Measurements from ENCODE around the gene ADAMTS2. TPM values are rescaled to one million over a fixed set of nuclear protein-coding genes. Genes with fewer than 3 reads are reported as not detected.

ADAMTS2 gene
- total RNA-seq, 2 experiments from 2014 or later = not detected

GRCh38 chr5:179255527-179256327, 89.5 kb downstream of the ADAMTS2 start:
- peaks cover 2% of the 10 kb centered on the region for H3K27me3 Mint-ChIP-seq (ENCODE audit: low read depth)
- H3K4me3 Mint-ChIP-seq = no peak overlapping the region
- H3K9me3 Mint-ChIP-seq (ENCODE audit: insufficient read depth) = no peaks in the 10 kb centered on the region
- no peak overlapping the region for H3K27ac Mint-ChIP-seq
- no peaks in the 10 kb centered on the region for H3K36me3 Mint-ChIP-seq (ENCODE audit: low read depth)
- no peaks in the 10 kb centered on the region for H3K4me1 Mint-ChIP-seq (ENCODE audit: low read depth)
- ChIA-PET CTCF (no interaction called here), POLR2A (no interaction called here)
- no peak for ATAC-seq
- DNase-seq = no peak

GRCh38 chr5:179254638-179255271, 90.5 kb downstream of the ADAMTS2 start:
- CTCF ChIA-PET = no interaction called here
- POLR2A ChIA-PET = no interaction called here
- no peak overlapping the region for H3K4me3 Mint-ChIP-seq

DNA sequence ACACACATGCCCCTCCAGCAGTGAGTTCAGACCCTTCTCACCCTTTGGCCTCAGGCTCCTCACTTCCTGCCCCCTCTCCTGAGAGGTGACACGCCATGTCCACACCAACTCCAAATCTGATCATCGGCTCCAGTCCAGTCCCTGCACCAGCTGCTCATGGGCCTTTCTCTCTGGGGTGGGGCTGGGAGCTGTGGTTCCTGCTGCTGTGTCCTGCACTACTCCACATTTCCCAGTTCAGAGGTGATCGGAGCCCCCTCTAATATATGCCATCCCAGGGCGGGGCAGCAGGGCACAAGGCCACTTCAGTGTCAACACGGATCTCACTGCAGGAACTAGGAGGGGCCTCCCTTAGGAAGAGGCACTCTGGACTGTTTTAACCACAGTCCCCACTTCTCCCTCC, 91.5 kb downstream of the ADAMTS2 start:
- peaks cover 4% of the 10 kb centered on the region for H3K27me3 Mint-ChIP-seq (ENCODE audit: low read depth)
- H3K4me1 Mint-ChIP-seq (ENCODE audit: low read depth) = no peaks in the 10 kb centered on the region
- no peaks in the 10 kb centered on the region for H3K9me3 Mint-ChIP-seq (ENCODE audit: insufficient read depth)
- DNase-seq (no peak), ATAC-seq (no peak)
- H3K4me3 Mint-ChIP-seq = no peak overlapping the region
- ChIA-PET CTCF (no interaction called here), POLR2A (no interaction called here)
- H3K36me3 Mint-ChIP-seq (ENCODE audit: low read depth) = no peaks in the 10 kb centered on the region
- no peak overlapping the region for H3K27ac Mint-ChIP-seq

More at GRCh38 chr5:179254638-179255271, 90.5 kb downstream of the ADAMTS2 start:
- H3K4me1 Mint-ChIP-seq (ENCODE audit: low read depth) = no peaks in the 10 kb centered on the region
- H3K9me3 Mint-ChIP-seq (ENCODE audit: insufficient read depth) = no peaks in the 10 kb centered on the region
- H3K36me3 Mint-ChIP-seq (ENCODE audit: low read depth) = no peaks in the 10 kb centered on the region
- ATAC-seq (no peak), DNase-seq (no peak)
- peaks cover 2% of the 10 kb centered on the region for H3K27me3 Mint-ChIP-seq (ENCODE audit: low read depth)
- no peak overlapping the region for H3K27ac Mint-ChIP-seq

DNA sequence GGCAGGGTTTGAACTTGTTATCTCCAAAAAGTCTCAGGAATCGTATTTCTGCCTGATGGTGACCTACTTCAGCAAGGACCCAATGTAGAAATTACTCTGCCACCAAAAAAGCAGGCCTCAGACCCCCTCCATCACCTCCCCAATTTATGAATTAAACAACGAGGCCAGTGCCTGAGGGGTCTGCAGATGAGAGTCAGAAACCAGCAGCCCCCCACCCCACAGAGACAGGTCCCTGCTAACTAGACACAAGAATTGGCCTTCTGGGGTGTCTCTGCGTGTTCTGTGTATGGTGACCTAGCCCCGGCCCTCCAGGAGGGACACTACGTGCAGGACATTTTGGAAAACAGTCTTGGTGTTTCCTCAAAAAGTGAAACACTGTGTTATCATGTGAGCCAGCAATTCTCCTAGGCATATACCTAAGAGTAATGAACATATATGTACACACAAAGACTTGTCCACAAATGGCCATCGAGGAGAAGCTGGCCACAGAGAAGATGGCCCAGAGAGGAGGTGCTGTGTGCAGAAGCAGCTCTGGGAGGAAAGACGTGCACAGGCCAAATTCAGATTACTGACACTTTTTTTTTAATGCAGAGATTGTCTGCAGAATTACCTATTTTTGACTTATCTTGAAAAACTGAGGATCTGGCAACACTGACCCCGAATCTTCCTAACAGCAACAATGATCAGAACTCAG, 93.8 kb downstream of the ADAMTS2 start:
- Mint-ChIP-seq H3K27ac (no peak overlapping the region), H3K9me3 (ENCODE audit: insufficient read depth) (peaks cover 6% of the 10 kb centered on the region), H3K27me3 (ENCODE audit: low read depth) (peaks cover 15% of the 10 kb centered on the region), H3K36me3 (ENCODE audit: low read depth) (no peaks in the 10 kb centered on the region), H3K4me1 (ENCODE audit: low read depth) (no peaks in the 10 kb centered on the region), H3K4me3 (no peak overlapping the region)
- ChIA-PET POLR2A (no interaction called here), CTCF (no interaction called here)
- no peak for DNase-seq
- no peak for ATAC-seq

DNA sequence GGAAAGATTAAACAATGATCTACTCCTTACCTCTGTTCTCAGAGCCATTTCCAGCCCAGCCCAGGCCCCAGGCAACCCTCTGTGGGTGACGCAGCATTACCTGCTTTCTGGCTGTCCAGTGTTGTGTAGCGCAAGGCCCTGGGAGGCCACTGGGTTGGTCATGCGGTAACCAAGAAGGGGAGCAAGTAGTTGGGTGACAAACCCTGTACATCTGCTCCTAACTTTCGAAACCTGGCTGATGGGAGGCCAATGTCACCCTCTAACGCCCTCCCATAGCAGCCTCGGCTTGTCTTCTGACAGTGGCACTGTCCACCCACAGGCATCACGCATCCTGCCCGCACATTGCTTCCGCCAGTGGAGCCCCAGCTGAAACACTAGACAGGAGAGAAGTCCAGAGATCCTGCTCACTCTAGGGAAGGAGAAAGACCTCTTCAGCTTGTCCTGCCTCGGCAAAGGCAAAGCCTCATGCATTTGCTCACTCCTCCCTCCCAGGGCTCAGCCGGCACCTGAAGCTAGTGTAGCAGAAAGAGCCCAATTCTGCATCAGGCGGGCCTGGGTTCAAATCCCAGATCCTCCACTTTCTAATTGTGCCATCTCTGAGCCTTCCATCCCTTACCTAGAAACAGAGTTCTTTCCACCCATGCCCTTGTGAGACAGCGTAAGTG, 94.6 kb downstream of the ADAMTS2 start:
- Mint-ChIP-seq H3K27me3 (ENCODE audit: low read depth) (peaks cover 15% of the 10 kb centered on the region), H3K27ac (no peak overlapping the region), H3K4me1 (ENCODE audit: low read depth) (no peaks in the 10 kb centered on the region), H3K9me3 (ENCODE audit: insufficient read depth) (peaks cover 6% of the 10 kb centered on the region), H3K36me3 (ENCODE audit: low read depth) (no peaks in the 10 kb centered on the region), H3K4me3 (no peak overlapping the region)
- ATAC-seq (no peak), DNase-seq (no peak)
- ChIA-PET CTCF (no interaction called here), POLR2A (no interaction called here)

DNA sequence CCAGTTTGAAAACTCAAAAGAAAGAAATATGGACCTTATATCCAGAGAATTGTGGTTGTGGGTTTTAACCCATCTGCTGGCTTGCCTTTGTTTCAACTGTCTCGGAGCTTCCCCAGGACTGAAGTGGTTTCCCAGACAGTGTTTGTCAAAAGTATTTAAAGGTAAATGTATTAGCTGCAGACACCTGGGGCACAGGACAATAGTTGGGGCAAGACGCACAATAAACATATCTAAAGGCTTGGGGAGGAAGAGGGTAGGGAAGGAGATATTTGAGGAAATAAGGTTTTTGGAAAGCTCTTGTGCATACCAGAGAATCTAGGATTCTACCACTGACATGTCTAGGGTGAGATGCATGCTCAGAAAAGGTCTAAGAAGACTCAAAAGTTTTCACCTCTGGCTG, 99.0 kb downstream of the ADAMTS2 start:
- DNase-seq = no peak
- Mint-ChIP-seq H3K4me3 (no peak overlapping the region), H3K27ac (no peak overlapping the region), H3K4me1 (ENCODE audit: low read depth) (no peaks in the 10 kb centered on the region), H3K27me3 (ENCODE audit: low read depth) (peaks cover 13% of the 10 kb centered on the region), H3K9me3 (ENCODE audit: insufficient read depth) (peaks cover 6% of the 10 kb centered on the region), H3K36me3 (ENCODE audit: low read depth) (no peaks in the 10 kb centered on the region)
- ATAC-seq = no peak
- ChIA-PET CTCF (no interaction called here), POLR2A (no interaction called here)

DNA sequence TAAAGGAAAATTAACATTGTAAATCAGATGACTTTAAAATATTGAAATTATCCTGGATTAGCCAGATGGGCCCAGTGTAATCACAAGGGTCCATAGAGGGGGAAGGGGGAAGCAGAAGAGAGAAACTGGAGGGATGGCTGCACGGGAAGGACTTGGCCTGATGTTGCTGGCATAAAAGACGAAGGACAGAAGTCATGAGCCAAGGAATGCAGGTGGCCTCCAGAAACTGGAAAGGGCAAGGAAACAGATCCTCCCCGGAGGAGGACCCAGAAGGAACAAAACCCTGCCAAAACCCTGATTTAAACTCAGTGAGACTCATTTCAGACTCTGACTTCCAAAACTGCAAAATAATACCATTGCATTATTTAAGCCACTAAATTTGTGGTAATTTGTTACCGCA, 100.2 kb downstream of the ADAMTS2 start:
- DNase-seq (no peak), ATAC-seq (no peak)
- Mint-ChIP-seq H3K27me3 (ENCODE audit: low read depth) (peaks cover 13% of the 10 kb centered on the region), H3K36me3 (ENCODE audit: low read depth) (no peaks in the 10 kb centered on the region), H3K4me1 (ENCODE audit: low read depth) (no peaks in the 10 kb centered on the region), H3K27ac (no peak overlapping the region), H3K9me3 (ENCODE audit: insufficient read depth) (peaks cover 6% of the 10 kb centered on the region), H3K4me3 (no peak overlapping the region)
- POLR2A ChIA-PET = no interaction called here
- CTCF ChIA-PET = no interaction called here

DNA sequence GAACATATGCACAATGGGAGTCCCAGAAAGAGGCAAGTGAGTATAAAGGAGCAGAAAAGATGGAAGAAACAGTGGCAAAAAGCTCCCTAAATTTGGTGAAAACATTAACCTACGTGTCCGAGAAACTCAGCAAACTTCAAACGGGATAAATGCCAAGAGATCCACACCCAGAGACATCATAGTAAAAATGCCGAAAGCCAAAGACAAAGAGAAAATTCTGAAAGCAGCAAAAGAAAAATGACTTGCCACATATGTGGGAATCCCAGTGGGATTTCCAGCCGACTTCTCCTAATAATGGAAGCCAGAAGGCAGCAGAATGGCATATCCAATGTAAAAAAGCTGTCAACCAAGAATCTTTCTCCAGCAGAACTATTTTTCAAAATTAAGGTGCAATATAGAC, 101.2 kb downstream of the ADAMTS2 start:
- no peak for DNase-seq
- no peaks in the 10 kb centered on the region for H3K4me1 Mint-ChIP-seq (ENCODE audit: low read depth)

DNA sequence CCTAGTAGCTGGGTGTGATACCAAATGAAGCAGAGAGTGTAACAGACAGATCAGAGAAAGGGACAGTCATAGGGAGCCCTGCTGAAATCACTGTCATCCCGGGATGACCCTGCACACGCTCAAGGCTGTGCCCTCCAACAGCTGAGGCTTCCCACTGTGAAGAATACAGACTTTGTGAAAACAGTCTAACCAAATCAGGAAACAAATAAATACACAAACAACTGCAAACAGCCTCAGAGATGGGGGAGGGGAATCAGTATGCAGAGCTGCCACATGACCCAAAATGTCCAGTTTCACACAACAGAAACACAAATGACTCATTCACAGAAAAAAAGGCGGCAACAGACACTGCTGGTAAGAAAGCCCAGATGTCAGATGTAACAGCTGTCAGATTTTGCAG, 101.9 kb downstream of the ADAMTS2 start:
- peaks cover 7% of the 10 kb centered on the region for H3K27me3 Mint-ChIP-seq (ENCODE audit: low read depth)
- H3K4me3 Mint-ChIP-seq = no peak overlapping the region
- CTCF ChIA-PET = no interaction called here
- DNase-seq (no peak), ATAC-seq (no peak)
- POLR2A ChIA-PET = no interaction called here
- no peaks in the 10 kb centered on the region for H3K36me3 Mint-ChIP-seq (ENCODE audit: low read depth)
- no peak overlapping the region for H3K27ac Mint-ChIP-seq
- no peaks in the 10 kb centered on the region for H3K4me1 Mint-ChIP-seq (ENCODE audit: low read depth)
- H3K9me3 Mint-ChIP-seq (ENCODE audit: insufficient read depth) = peaks cover 6% of the 10 kb centered on the region

More for the DNA sequence above, 101.2 kb downstream of the ADAMTS2 start:
- POLR2A ChIA-PET = no interaction called here
- H3K27me3 Mint-ChIP-seq (ENCODE audit: low read depth) = peaks cover 13% of the 10 kb centered on the region
- CTCF ChIA-PET = no interaction called here
- no peak overlapping the region for H3K4me3 Mint-ChIP-seq
- H3K9me3 Mint-ChIP-seq (ENCODE audit: insufficient read depth) = peaks cover 6% of the 10 kb centered on the region
- H3K36me3 Mint-ChIP-seq (ENCODE audit: low read depth) = no peaks in the 10 kb centered on the region
- no peak overlapping the region for H3K27ac Mint-ChIP-seq
- ATAC-seq = no peak

GRCh38 chr5:179242676-179243075, 102.6 kb downstream of the ADAMTS2 start:
- DNase-seq (no peak), ATAC-seq (no peak)
- no peaks in the 10 kb centered on the region for H3K36me3 Mint-ChIP-seq (ENCODE audit: low read depth)
- H3K4me3 Mint-ChIP-seq = no peak overlapping the region
- POLR2A ChIA-PET = no interaction called here
- peaks cover 6% of the 10 kb centered on the region for H3K27me3 Mint-ChIP-seq (ENCODE audit: low read depth)
- H3K9me3 Mint-ChIP-seq (ENCODE audit: insufficient read depth) = peaks cover 6% of the 10 kb centered on the region
- CTCF ChIA-PET = no interaction called here
- H3K27ac Mint-ChIP-seq = no peak overlapping the region
- H3K4me1 Mint-ChIP-seq (ENCODE audit: low read depth) = no peaks in the 10 kb centered on the region

DNA sequence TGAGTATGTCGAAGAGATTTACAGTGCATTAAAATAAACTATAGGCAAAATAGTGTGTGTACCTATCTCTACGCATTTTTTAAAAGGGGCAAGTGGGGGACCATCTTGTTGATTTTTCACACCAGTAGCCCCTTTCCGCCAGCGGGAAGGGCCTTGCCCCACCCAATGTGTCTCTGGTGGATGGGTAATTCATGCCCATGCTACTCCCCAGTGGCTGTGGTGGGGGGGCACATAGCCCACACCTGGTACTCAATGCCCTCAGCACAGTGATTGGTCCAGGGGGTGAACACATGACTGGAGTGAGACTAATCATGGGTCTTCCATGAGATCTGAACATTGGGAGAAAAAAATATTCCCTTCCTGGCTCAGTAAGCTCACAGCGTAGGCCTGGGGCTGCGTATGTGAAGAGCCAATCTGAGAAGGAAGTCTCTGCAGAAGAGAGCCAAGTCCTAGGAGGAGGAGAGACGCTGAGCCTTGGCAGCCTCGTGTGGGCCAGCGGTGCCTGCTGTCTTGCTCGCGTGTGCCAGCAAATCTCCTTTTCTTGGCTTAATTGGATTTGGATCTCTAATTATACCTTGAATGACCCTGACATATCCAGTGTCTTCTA, 103.4 kb downstream of the ADAMTS2 start:
- Mint-ChIP-seq H3K27me3 (ENCODE audit: low read depth) (no peaks in the 10 kb centered on the region), H3K27ac (no peak overlapping the region), H3K36me3 (ENCODE audit: low read depth) (no peaks in the 10 kb centered on the region), H3K4me1 (ENCODE audit: low read depth) (no peaks in the 10 kb centered on the region), H3K4me3 (no peak overlapping the region), H3K9me3 (ENCODE audit: insufficient read depth) (peaks cover 5% of the 10 kb centered on the region)
- no peak for DNase-seq
- ATAC-seq = no peak
- CTCF ChIA-PET = no interaction called here
- POLR2A ChIA-PET = no interaction called here

DNA sequence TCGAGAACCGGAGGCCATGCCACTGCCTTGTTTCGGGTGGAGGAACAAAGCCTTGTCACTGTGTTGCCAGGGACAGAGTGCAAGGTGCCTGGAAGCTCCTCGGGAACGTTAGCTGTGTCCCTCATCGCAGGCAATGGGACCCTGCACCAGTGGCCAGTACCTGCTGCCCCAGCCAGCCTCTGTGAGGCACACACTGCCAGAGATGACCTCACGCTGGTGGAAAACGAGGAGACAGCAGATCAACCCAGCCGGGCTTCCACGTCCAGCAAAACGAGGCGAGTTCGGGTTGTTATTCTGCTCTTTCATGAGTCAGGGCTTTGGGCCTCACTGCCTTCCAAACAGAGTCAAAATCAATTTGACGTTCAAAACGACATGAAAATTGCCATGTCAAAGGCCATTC, 104.1 kb downstream of the ADAMTS2 start:
- CTCF ChIA-PET = no interaction called here
- no peak overlapping the region for H3K4me3 Mint-ChIP-seq
- no peaks in the 10 kb centered on the region for H3K36me3 Mint-ChIP-seq (ENCODE audit: low read depth)
- H3K4me1 Mint-ChIP-seq (ENCODE audit: low read depth) = no peaks in the 10 kb centered on the region
- H3K27me3 Mint-ChIP-seq (ENCODE audit: low read depth) = no peaks in the 10 kb centered on the region
- POLR2A ChIA-PET = no interaction called here
- H3K9me3 Mint-ChIP-seq (ENCODE audit: insufficient read depth) = no peaks in the 10 kb centered on the region
- H3K27ac Mint-ChIP-seq = no peak overlapping the region
- DNase-seq (no peak), ATAC-seq (no peak)

Data from activated CD8-positive, alpha-beta T cell treated with anti-CD3 and anti-CD28 coated beads, Interleukin-2, amount 10 ng/mL, durations not matched to agents 7 days and 5 days (primary cell).